Thyroid gland (tissue), 4 donors: ENCODE data around the gene GPC6.

ENCODE experiments used
- CTCF ChIP-seq, 6 experiments: fragments of 200-600 bp in 3 of 6; fragments of 450-650 bp in 3 of 6; sonication (generic) in 3 of 6; IDR thresholded peaks; one replicate each; pipeline ENCODE4 v1.5.1; 2016 to 2019; ENCODE audit warnings: antibody characterized with exemption in 6 of 6, mild to moderate bottlenecking in 2 of 6, inconsistent platforms in 1 of 6, moderate library complexity in 1 of 6
- POLR2A ChIP-seq, 2 donors: fragments of 450-650 bp; IDR thresholded peaks; one replicate each; pipeline ENCODE4 v1.6.1; 2017; ENCODE audit warnings: antibody characterized with exemption in 2 of 2, mild to moderate bottlenecking in 2 of 2, moderate library complexity in 1 of 2

GRCh38 chr13:93851236-93851635 lies 624.6 kb downstream of the GPC6 start:
- TF ChIP-seq POLR2A (IDR thresholded peaks at IDR 0.05) (no peak), CTCF (IDR thresholded peaks at IDR 0.05) (no peak)
